NCI-H2227 treated with DMSO at 0.1 percent for 48 hours (cell line): ENCODE data around the gene AUH.
"Not testable (repeated sequence)": the region's sequence is repeated elsewhere in the genome, so short reads cannot be mapped to it uniquely, and the experiment has no call there.

Experiments
- DNase-seq: peaks from one replicate; lab custom pipeline; 2025; lab: John Stamatoyannopoulos, UW

AUH gene

DNA sequence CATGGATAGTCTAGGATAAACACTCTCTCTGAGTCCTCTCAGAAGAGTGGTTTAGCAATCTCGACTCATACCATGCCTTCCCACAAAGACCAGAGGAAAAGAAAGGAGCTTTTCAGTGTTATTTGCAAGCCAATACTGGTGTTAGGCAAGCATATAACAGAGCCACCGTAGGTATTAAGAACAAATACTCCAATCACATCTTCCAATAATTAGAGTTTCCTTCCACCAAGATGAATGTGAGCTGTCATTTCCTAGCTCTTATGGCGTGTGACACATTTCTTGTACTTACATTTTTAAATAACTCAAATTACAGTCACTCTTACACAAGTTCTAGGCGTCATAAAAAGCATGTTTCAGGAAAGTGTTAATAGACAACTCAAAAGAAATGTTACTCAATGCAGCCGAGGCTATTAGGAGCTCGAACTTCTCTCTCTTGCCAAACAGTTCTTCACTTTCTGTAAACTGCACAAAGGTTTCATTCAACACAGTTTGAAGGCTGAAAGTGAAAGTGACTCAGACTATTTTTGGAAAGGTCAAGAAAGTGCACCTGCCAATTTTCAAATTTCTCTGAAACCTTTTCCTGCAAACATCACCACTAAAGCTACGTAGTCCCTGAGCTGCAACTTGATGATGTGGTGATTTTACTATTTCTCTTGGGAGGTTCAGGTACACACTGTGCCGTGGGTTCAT is 153.8 kb downstream of the AUH start:
- no peak for DNase-seq

DNA sequence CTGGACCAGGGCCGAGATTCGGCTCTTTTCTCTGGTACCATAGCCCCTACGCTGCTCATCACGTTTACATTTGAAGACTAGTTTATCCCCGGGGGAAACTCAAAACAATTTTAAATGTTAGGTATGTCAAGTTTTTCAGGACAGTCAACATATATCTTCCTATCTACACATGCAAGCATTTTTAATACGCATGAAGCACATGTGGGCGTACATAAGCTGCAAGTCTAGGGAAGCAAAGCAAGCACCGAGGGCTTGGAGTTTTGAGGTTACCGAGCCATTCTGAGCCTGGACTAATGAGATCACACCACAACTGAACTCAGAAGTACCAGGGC is 154.4 kb downstream of the AUH start:
- DNase-seq, result no peak

DNA sequence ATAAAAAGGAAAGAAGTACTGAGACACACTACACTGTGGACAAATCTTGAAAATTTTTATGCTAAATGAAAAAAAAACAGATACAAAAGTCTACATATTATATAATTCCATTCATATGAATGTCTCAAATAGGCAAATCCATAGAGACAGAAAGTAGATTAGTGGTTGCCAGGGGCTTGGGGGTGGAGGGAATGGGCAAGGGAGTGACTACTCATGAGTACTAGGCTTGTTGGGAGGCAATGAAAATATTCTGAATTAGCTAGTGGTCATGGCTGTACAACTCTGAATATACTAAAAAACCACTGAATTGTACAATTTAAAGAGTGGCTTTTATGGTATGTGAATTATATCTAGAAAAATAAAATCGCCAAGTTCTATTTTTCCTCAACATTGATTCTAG is 154.9 kb downstream of the AUH start:
- DNase-seq, result no peak

DNA sequence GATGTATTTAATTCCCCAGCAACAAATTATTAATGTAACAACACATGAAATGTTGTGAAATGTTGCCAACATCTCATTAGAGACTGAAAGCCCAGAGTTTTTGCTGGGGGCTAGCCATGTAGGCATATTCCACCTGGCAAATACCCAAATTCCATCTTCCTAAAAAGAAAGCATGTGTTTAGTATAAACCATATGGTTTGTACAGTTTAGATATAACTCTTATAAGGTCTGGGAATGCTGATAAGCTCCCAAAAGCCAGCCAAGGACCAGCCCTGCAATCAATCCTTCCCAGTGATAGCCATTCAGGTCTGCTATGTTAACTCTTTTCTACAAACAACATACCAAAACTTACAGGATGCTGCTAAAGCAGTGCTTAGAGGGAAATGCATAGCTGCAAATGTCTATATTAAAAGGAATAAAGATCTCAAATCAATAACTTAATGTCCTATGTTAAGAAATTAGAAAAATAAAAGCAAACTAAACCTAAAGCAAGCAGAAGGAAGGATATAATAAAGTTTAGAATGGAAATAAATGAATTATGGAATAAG is 158.9 kb downstream of the AUH start:
- DNase-seq, result no peak

DNA sequence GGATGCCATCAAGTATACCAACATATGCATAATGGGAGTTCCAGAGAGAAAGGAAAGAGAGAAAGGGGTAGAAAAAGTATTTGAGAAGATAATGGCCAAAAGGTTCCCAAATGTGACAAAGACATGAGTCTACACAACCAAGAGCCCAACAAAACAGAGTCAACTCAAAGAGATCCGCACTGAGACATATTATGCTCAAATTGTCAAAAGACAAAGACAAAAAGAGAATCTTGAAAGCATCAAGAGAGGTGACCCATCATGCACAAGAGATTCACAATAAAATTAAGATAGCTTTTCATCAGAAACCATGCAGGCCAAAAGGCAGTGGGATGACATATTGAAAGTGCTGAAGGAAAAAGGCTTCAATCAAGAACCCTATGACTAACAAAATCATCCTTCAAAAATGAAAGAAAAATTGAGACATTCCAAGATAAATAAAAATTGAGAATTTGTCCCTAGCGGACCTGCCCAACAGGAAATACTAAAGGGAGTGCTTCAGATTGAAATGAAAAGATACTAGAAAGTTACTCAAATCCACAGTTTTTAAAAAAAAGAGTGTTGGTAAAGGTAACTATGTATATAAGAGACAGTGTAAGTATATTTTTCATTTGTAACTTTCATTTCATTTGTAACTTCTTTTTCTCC is 160.9 kb downstream of the AUH start:
- DNase-seq, result no peak

DNA sequence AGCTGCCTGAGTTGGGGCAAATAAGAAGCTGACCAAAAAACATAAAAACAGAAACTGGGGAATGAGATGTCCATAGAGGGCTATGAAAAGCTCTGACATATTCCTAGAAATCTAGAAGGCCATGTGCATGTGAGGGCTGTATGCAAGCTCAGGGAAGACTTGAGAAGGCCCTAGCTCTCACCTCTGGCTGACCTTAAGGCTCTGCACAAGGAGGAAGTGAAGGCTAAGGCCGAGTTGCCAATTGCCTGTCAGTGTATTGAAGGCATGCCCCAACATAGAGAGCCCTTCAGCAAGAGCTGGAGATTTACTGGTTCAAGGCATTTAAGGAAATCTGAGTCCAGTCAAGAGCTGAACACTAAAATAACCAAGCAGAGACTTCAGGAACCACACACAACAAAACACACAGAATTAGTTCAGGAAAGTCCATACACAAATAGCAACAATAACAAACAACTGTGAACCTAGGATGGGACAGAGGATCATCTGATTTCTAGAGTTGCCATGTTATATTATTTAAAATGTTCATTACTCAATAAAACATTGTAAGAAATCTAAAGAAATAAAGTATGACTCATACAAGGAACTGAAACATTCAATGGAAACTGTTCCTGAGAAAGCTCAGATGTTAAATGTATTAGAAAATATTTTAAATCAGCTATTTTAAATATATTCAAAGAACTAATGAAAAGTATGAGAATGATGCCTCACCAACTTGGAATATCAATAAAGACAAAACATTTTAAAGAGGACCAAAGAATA is 161.8 kb downstream of the AUH start:
- DNase-seq, result no peak

DNA sequence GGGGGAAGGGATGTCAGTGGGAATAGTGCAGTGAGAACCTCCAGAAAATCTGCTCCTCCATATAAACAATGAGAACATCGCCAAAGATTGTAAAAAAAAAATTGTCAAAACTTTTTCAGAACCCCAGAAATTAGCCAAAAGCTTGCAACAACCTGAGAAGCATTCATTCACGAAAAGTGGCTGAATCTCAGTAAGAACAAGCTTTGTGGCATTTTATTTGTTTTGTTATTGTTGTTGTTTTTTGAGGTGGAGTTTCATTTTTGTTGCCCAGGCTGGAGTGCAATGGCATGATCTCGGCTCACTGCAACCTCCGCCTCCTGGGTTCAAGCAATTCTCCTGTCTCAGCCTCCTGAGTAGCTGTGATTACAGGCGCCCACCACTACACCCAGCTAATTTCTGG is 162.8 kb downstream of the AUH start:
- DNase-seq, result not testable (repeated sequence)

DNA sequence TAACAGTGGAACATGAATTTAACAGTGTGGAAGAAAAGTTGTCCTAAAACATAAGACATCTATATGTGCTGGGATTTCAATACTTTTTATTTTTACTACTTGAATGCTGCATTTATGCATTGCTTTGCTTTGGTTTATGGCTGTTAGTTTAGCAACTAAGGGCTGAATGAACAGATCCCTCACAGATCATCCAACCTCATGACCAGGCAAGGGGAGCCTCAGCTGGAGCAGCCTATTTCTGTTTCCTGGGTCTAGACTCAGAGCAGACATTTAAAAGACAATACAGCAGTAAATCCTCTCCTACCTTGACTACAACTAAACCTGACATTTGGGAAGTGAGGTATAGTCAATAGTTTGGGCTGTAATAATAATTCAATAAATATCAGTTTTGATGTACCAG is 163.3 kb downstream of the AUH start:
- DNase-seq, result no peak

DNA sequence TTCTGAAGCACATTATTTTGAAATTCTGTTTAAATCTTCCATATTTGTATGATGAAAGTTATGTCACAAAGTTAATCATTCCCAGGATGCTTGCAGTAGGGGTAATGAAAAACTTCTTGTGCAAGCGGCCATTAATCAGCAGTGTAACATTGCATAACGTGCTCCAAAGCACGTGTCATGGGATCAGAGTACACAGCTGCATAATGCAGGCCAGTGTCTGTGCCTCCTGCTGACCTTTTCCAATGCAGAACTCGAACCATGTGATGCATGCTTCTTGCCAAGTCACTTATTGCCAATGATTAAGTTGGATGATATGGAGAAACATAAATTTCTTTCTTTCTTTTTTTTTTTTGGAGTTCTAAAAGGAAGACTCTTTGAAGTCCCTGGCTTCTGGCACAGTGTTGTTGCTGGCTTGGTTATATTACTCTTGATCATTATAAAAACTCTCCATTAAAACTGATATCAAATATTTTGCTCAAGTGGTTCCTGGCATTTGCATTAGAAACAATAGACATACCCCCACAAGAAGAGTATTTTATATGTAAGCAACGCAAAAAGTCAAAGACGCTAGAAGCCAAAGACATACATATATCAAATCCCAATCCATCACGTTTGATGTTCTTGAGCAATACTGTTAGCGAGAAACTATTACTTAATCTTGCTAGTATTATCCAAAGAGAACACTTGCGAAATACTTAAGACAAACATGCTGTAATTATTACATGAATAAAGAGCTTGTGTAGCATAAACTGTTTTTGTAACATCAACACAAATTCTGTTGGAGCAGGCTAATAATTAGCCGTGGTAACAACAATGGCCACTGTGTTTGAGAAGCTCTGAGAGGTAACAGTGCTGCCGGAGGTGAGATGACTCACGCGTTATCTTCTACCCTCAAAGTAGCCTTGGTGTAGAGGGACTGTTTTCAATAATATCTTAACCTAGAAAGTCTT is 164.2 kb downstream of the AUH start:
- DNase-seq, result no peak

DNA sequence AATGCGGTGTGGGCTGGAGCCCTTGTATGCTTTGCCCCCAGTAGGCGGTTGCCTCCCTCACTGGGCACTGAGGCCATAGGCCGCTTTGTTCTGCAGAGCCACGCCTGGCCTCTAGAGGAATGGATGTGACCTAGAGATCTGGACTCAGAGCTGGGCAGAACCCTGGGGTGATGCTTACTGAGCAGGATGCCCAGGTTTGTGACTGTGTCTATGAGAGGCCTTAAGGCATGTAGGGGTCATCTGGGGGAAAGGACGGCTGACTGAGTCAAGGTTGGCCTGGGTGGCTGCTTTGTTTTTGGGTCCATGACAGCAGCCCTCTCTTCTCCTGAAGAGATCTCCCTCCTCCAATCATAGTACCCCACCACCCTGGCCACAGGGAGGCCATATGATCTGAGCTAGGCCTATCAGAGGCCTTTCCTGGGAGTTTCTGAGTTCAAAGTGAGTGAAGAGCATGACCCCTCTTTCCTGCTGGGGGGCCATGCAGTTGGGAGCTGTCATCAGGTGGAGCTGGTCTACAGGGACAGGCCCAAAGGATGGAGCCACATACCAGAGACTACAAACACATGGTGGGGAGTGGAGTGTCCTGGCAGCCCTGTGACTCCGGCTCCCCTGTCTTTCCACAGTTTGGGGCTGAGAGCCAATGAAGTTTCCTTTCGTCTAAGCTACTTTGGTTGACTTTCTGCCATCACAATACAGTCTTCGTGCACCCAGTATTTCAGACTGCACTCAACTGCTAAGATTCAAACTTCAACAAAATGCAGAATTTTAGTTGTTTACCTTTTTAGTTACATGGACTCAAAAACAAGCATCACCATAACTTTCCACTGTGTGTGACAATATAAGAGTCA is 165.4 kb downstream of the AUH start:
- no peak for DNase-seq

DNA sequence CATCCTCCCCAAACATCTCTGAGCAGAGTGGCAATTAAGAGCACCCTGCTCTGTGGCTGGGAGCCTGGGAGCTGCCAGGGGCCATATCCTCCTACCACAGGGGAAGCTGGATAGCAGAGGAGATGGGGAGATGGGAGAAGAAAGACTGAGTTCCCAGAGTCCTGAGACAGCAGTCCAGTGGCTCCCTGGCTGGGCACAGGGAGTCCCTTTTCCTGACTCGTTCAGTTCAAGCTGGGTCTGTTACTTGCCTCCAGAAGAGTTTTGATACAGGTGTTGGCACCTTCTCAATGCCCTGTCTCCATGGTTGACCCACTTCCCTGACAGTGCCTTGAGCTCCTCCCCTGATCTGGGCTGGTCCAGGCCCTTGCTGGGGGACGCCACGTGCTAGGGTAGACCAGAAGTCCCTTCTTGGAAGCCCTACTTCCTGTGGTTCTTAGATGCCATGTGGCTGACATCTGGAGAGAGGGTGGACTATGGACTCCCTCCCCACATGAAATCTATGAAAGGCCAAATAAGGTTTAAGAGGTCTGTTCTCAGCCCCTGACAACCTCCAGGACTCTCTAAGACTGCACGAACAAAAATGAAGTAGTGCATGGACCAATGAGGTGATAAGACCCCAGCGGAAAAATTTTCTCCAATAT is 166.2 kb downstream of the AUH start:
- no peak for DNase-seq

DNA sequence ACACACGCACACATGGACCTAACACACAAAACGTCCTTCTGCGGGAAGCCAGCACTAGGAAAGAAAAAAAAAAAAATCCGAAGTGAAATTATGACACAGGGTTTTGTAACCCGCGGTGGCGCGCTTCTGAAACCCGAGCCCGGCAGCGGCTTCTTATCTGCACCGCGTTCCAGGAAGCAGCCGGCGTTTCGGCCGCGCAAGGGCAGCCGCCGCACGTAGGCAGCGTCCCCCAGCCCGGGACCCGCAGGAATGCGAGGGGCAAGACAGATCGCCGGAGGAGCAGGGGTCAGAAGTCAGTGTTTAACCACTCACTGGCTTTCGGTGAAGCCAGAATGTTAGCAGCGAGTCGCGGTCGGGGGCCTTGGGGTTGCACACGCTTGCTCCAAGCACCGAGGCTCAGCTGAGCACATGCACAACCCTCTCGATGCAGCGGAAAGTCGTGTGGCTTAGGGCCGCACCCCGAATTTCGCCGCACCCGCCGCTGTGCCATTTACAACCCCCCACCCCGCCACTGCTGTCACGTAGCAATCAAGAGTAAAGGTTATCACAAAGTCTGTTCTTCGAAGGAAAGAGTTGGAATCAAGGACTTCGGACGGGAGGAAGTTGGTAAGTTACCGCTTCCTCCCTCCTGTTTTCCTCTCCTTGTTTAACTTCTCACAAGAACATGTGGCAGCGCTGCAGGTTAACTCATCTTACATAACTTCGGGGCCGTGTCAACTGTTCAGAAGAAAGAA is 167.9 kb downstream of the AUH start:
- no peak for DNase-seq

DNA sequence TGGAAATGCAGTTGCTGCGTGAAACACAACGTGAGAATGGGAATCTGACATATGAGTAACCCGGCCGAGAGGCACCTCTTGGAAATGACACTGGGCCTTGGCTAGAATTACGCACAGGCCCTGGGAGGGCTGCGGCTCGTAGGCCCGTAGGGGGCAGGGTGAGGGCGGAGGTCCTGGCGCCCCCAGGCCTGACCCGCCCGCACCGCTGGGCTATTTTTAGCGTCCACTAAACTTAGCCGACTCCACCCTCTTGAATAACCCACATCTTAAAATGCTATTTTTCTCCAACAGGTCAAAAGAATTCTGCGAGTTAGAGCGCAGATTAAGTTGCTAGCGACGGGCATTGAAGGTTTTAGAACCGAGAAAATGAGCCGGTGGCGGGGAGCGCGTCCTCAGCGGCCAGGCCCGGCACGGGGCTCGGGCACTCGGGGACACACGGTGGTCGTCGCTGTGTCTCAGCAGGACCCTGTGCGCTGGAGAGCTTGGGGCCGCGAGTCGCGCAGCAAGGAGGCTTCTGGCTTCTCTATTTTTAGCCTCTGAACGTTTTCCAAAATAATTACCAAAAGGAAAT is 168.5 kb downstream of the AUH start:
- DNase-seq, result peak; percentile 17

DNA sequence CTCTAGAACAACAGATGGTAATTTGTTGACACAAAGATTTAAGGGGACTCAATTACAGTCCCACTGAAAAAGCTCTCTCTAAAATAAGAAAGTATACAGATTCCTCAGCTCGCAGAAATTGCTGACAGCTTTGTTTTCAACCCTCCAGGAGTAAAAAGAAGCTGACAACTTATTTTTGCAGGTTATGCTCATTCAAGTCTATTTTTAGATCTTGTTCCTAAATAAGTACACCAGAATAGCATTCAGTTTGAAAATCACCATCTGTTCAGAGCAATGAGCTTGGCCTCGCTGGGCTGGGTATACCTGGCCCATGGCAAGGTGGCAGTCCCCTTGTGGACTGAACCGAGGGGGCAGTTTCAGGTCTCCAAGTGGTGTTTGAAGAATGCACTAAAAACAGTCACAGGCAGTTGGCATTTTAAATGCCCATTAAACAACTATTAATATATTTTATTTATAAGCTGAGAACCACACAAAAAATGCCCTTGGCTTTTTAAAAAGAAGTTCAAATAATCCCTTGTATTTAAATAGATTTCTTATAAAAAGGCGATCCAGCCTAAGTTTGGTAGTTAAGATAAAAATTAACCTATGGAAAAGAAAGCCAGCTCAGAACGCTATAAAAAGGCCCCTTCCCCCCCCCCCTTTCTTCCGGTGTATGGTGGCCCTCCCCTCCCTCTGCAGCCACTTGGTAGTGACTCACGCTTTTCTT is 169.2 kb downstream of the AUH start:
- no peak for DNase-seq

DNA sequence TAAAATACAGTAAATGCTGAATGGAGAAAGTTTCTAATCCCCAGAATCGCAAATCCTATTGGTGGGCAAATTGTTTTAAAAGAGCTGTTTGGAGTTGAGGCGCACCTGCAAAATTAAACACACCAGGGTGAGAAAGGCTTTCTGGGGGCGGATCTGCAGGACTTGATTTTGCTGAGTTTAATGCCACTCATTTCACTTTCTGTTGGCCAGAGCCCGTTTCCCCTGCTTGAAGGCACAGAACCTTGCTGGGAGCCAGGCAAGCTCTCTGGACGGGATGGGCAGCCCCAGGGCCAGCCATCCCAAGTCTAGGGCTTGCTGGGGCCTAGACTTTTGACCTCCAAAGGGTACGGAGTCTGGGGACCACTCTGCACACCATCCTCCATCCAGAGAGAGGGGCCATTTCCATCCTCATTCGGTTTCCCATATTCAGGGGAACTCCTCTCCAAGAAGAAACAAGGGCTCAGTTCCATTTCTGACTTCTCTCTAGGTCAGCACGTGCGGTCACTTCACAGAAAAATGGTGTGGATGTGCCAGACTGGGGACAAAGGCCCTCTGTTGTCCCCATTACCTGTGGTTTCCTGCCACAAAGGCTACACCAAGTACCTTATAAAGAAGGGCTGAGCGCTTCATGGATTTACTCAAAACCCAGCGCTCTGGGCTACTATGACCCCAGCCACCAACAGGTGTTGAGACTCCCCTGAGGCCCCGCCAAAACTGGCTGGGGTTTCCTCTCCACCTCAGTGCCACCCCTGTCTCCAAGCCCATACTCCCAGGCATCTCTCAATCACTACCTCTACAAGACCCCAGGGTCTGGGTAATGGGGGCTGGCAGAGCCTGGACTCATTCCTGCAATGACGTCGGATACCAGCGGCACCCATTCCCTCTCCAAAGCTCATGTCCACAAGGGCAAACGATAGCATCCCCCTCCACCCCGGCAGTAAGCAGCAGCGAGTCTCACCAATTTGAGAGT is 170.0 kb downstream of the AUH start:
- DNase-seq, result no peak

DNA sequence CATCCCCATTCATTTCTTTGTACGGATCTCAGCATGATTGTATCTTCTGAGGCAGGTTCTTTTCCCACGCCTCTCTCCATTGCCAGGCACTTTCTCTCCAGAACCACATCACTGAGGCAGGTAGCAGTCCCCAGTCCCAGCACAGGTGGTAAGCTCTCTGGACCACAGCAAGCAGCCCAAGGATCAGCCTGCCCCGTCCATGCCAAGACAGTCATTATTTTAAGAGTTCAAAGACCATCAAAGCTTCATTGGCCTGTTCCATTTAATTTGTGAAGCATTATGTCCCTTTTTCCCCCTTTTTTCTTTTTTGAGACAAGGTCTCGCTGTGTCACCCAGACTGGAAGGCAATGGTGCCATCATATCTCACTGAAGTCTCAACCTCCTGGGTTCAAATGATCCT is 171.7 kb downstream of the AUH start:
- DNase-seq, result no peak

DNA sequence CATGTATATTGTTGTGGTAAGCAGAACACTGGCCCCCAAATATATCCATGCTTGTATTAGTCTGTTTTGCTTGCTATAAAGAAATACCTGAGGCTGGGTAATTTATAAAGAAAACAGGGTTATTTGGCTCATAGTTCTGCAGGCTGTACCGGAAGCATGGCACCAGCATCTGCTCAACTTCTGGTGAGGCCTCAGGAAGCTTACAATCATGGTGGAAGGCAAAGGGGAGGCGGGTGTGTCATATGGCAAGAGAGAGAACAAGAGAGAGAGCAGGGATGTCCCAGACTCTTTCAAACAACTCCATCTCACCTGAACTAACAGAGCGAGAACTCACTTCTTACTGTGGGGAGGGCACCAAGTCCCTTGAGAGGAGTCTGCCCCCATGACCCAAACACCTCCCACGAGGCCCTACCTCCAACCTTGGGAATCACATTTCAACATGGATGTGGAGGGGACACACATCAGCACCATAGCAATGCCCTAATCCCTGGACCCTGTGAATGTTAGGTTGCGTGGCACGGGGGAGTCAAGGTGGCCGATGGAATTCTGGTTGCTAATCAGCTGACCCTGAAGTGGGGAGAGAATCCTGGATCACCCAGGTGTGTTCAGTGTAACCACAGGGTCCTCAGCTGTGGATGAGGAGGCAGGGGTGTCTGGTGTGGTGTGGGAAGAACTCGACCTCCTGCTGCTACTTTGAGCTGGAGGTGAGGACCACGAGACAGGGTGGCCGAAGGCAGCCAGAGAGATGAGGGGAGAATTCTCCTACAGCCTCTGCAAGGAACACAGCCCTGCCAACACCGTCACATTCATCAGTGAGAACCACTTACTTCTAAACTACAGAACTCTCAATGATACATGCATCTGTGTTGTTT is 172.8 kb downstream of the AUH start:
- no peak for DNase-seq
